Endothelial cell of umbilical vein (primary cell): Measurements from ENCODE around the gene MCM6. TPM values are rescaled to one million over a fixed set of nuclear protein-coding genes. Genes with fewer than 3 reads are reported as not detected.

ENCODE experiments used
- BruUV-seq: library from RNA; stranded (reverse); fragments of 400-500 nt; replicated peaks from 2 replicates; lab custom pipeline; 2021; lab: Mats Ljungman, UMichigan
- CTCF ChIA-PET: fragments of 300-600, 350-600 bp; sonication (Branson Sonifier 250); formaldehyde crosslinking; loops from one replicate; lab custom pipeline; 2021; ENCODE audit warnings: antibody characterized with exemption, inconsistent platforms; lab: Charles Lee
- POLR2A ChIA-PET: fragments of 300-600, 350-600 bp; sonication (Branson Sonifier 250); formaldehyde crosslinking; loops from one replicate; lab custom pipeline; 2021; ENCODE audit warnings: antibody characterized with exemption, inconsistent platforms; lab: Charles Lee
- DNase-seq: peaks from one replicate; pipeline ENCODE4 v3.0.0-alpha.2; 2011; ENCODE audit warnings: low read depth, low spot score
- FAIRE-seq: peaks from 2 replicates; lab custom pipeline; 2011; peaks lifted over from hg19 to GRCh38; lab: Jason Lieb, UNC
- H2AFZ ChIP-seq: 2 replicates; pipeline ENCODE4 v1.6.0; 2012; ENCODE audit warnings: low read depth, low read length, control low read depth, inconsistent platforms
- H3K27ac ChIP-seq: 2 replicates; pipeline ENCODE4 v1.5.1; 2011; ENCODE audit warnings: low read depth, mild to moderate bottlenecking, control low read depth, low read length, moderate library complexity; ENCODE audit not compliant: insufficient read depth
- H3K27me3 ChIP-seq, 2 experiments: 2 replicates each; pipeline versions ENCODE4 v1.6.0 to v1.6.1; 2011; ENCODE audit warnings: low read length in 2 of 2, mixed read lengths in 1 of 2; ENCODE audit not compliant: control insufficient read depth in 2 of 2, insufficient read depth in 2 of 2
- H3K36me3 ChIP-seq, 2 experiments: 2 replicates in 1 of 2; 3 replicates in 1 of 2; pipeline ENCODE4 v1.5.1; 2011; ENCODE audit warnings: low read length in 2 of 2, mild to moderate bottlenecking in 1 of 2, moderate library complexity in 1 of 2; ENCODE audit not compliant: control insufficient read depth in 2 of 2, insufficient read depth in 2 of 2; ENCODE audit errors: extremely low read depth in 1 of 2
- H3K4me1 ChIP-seq: 3 replicates; pipeline ENCODE4 v1.5.1; 2011; ENCODE audit warnings: mild to moderate bottlenecking, low read length; ENCODE audit not compliant: control insufficient read depth, insufficient read depth; ENCODE audit errors: extremely low read depth
- H3K4me2 ChIP-seq: 2 replicates; pipeline ENCODE4 v1.6.1; 2011; ENCODE audit warnings: low read length, control low read depth, mixed read lengths; ENCODE audit not compliant: insufficient read depth
- H3K4me3 ChIP-seq, 3 experiments: fragments of 200-600 bp in 1 of 3; sonication (generic), shearing (Covaris generic) in 1 of 3; replicated peaks in 1 of 3; 2 replicates each; pipeline ENCODE4 v1.5.1; 2011 to 2016; ENCODE audit warnings: control low read depth in 3 of 3, low read length in 3 of 3, mild to moderate bottlenecking in 2 of 3, inconsistent platforms in 1 of 3, low read depth in 1 of 3, moderate library complexity in 1 of 3; ENCODE audit not compliant: insufficient read depth in 1 of 3
- H3K79me2 ChIP-seq: 2 replicates; pipeline ENCODE4 v1.6.0; 2012; ENCODE audit warnings: low read length, inconsistent platforms; ENCODE audit not compliant: control insufficient read depth, insufficient read depth
- H3K9ac ChIP-seq: replicated peaks from 2 replicates; pipeline ENCODE3; 2011; ENCODE audit warnings: low read length, control low read depth; ENCODE audit not compliant: insufficient read depth; ENCODE audit errors: extremely low read depth
- H3K9me1 ChIP-seq: replicated peaks from 3 replicates; pipeline ENCODE4 v1.6.0; 2011; ENCODE audit warnings: mild to moderate bottlenecking, low read length; ENCODE audit not compliant: control insufficient read depth, insufficient read depth; ENCODE audit errors: extremely low read depth
- H3K9me3 ChIP-seq: replicated peaks from 2 replicates; pipeline ENCODE4 v1.5.1; 2012; ENCODE audit warnings: low read length, inconsistent platforms; ENCODE audit not compliant: control insufficient read depth, insufficient read depth
- H4K20me1 ChIP-seq: replicated peaks from 2 replicates; pipeline ENCODE3; 2011; ENCODE audit warnings: mild to moderate bottlenecking, low read length; ENCODE audit not compliant: control insufficient read depth, insufficient read depth; ENCODE audit errors: extremely low read depth
- CTCF ChIP-seq, 2 donors: IDR thresholded peaks; 1 replicate in 1 of 2; 2 replicates in 1 of 2; pipeline ENCODE4 v1.5.1; 2011; ENCODE audit warnings: low read length in 2 of 2, mild to moderate bottlenecking in 2 of 2, moderate library complexity in 2 of 2, control low read depth in 1 of 2, inconsistent platforms in 1 of 2, low read depth in 1 of 2; ENCODE audit not compliant: insufficient read depth in 1 of 2; ENCODE audit errors: extremely low read depth in 1 of 2
- EZH2 ChIP-seq: IDR thresholded peaks from 2 replicates; pipeline ENCODE4 v1.6.1; 2012; ENCODE audit warnings: borderline replicate concordance, low read depth, mild to moderate bottlenecking, moderate library complexity, low read length, inconsistent platforms; ENCODE audit not compliant: severe bottlenecking
- FOS ChIP-seq: IDR thresholded peaks from 2 replicates; pipeline ENCODE4 v1.6.1; 2011; ENCODE audit warnings: mild to moderate bottlenecking, low read length, moderate library complexity, borderline replicate concordance; ENCODE audit not compliant: insufficient read depth
- GATA2 ChIP-seq: IDR thresholded peaks from 2 replicates; pipeline ENCODE4 v1.7.0; 2011; ENCODE audit warnings: low read depth, mild to moderate bottlenecking, moderate library complexity, mixed read lengths, low read length; ENCODE audit not compliant: insufficient read length, insufficient read depth
- JUN ChIP-seq: IDR thresholded peaks from 2 replicates; pipeline ENCODE4 v1.6.1; 2011; ENCODE audit warnings: borderline replicate concordance, low read depth; ENCODE audit not compliant: insufficient read length, insufficient read depth
- MAX ChIP-seq: IDR thresholded peaks from 2 replicates; pipeline ENCODE4 v1.6.1; 2011; ENCODE audit not compliant: insufficient read depth, insufficient read length
- MYC ChIP-seq: IDR thresholded peaks from one replicate; pipeline ENCODE4 v1.6.1; 2011; ENCODE audit warnings: mild to moderate bottlenecking, low read depth, low read length
- POLR2A ChIP-seq: IDR thresholded peaks from 2 replicates; pipeline ENCODE4 v1.6.1; 2012; ENCODE audit warnings: low read depth, mild to moderate bottlenecking, control low read depth, low read length
- POLR2AphosphoS5 ChIP-seq: IDR thresholded peaks from 2 replicates; pipeline ENCODE4 v1.6.1; 2012; ENCODE audit warnings: low read depth, mild to moderate bottlenecking, control low read depth, low read length, moderate library complexity; ENCODE audit not compliant: insufficient read depth
- dilution Hi-C: fragments of 300-500 bp; cut with MboI; formaldehyde crosslinking; loops from one replicate; pipeline ENCODE4 v1.15.0; 2019; ENCODE audit warnings: low sequenced_read_pairs; ENCODE audit not compliant: extremely low pct_ligation_motif_present
- intact Hi-C: fragments of 100-400 bp; cut with micrococcal nuclease; formaldehyde crosslinking; loops from one replicate; pipeline ENCODE4 v1.10.0; 2022
- polyA plus RNA-seq, 4 experiments: library from polyadenylated mRNA; depleted of rRNA in 3 of 4; stranded (reverse) in 3 of 4; unstranded in 1 of 4; fragments of >200 nt; gene quantifications; 2 replicates each; pipeline versions ENCODE4 v1.2.1 to v1.2.3, GENCODE V29; 2011 to 2012; ENCODE audit warnings: missing spikeins in 1 of 4
- total RNA-seq: library from RNA; stranded (reverse); gene quantifications from 2 replicates; pipeline ENCODE4 v1.2.3, GENCODE V29; 2021

The MCM6 gene
- total and polyA plus RNA-seq, 2 donors (not counting 3 experiments of a cell fraction or from before 2014, with no cell fraction given), result 20.6 to 52.6 TPM

- FAIRE-seq, result no peak
- Histone ChIP-seq H3K9me3 (no peaks in the 10 kb centered on the region), H2AFZ (no peak overlapping the region), H4K20me1 (no peaks in the 10 kb centered on the region), H3K9ac (no peak overlapping the region), H3K4me2 (no peak overlapping the region), H3K4me1 (no peaks in the 10 kb centered on the region), H3K36me3 (no peaks in the 10 kb centered on the region), H3K4me3 (no peak overlapping the region), H3K9me1 (no peaks in the 10 kb centered on the region), H3K27me3 (no peaks in the 10 kb centered on the region), H3K79me2 (no peaks in the 10 kb centered on the region), H3K27ac (no peak overlapping the region)
- dilution Hi-C loops, result no loop called here
- ChIA-PET CTCF (no interaction called here), POLR2A (no interaction called here)
- no TSS peak for BruUV-seq
- TF ChIP-seq JUN, result no peak
- intact Hi-C loops, result no loop called here
- no peak for DNase-seq
Measured at GRCh38 chr2:135850892-135851668, 25.2 kb downstream of the MCM6 start.

GRCh38 chr2:135849087-135849486, 27.2 kb downstream of the MCM6 start:
- ChIA-PET CTCF (interaction anchor here (0.7 kb wide), 1 partner anchor 8 kb away, joined by 3 read pairs; no protein-coding TSS in a partner anchor), POLR2A (no interaction called here)
- dilution Hi-C loops (no loop called here), intact Hi-C loops (no loop called here)
- no TSS peak for BruUV-seq
- no peak for TF ChIP-seq JUN
- TF ChIP-seq FOS, result no peak
- TF ChIP-seq MYC, result no peak
- no peak for TF ChIP-seq POLR2A
- no peak for TF ChIP-seq EZH2
- no peak for TF ChIP-seq POLR2AphosphoS5
- no peak for TF ChIP-seq GATA2
- no peak for TF ChIP-seq MAX
- no peak for TF ChIP-seq CTCF (IDR thresholded peaks at IDR 0.05; ENCODE audit: extremely low read depth in 1 of 2, insufficient read depth in 1 of 2, low read depth in 1 of 2, low read length in 2 of 2)
- no peak for FAIRE-seq
- Histone ChIP-seq H2AFZ (no peak overlapping the region), H3K9me1 (no peaks in the 10 kb centered on the region), H3K4me3 (no peak overlapping the region), H3K4me2 (no peak overlapping the region), H4K20me1 (no peaks in the 10 kb centered on the region), H3K9ac (no peak overlapping the region), H3K36me3 (no peaks in the 10 kb centered on the region), H3K27me3 (no peaks in the 10 kb centered on the region), H3K27ac (no peak overlapping the region), H3K9me3 (no peaks in the 10 kb centered on the region), H3K4me1 (no peaks in the 10 kb centered on the region), H3K79me2 (no peaks in the 10 kb centered on the region)
- no peak for DNase-seq
